OCI-LY1 (cell line): ENCODE data around the gene ZDHHC1.

Experiments used
- CTCF ChIP-seq: fragments of 200-600 bp; sonication (generic), shearing (Covaris generic); IDR thresholded peaks from 2 replicates; pipeline ENCODE4 v1.5.1; 2017; ENCODE audit warnings: mild to moderate bottlenecking, antibody characterized with exemption, low read length, moderate library complexity, mixed read lengths
- EZH2 ChIP-seq: fragments of 200-600 bp; sonication (generic), shearing (Covaris generic); IDR thresholded peaks from 2 replicates; pipeline ENCODE4 v1.8.0; 2017; ENCODE audit warnings: borderline replicate concordance, mixed run types, mild to moderate bottlenecking, antibody characterized with exemption, low read length, moderate library complexity, mixed read lengths

- no peak for TF ChIP-seq CTCF
- TF ChIP-seq EZH2: no peak
Measured at GRCh38 chr16:67394155-67395104, 21.8 kb downstream of the ZDHHC1 start.
